Fibroblast of the aortic adventitia (primary cell): ENCODE data around the gene SGK1. TPM values are rescaled to one million over a fixed set of nuclear protein-coding genes. Genes with fewer than 3 reads are reported as not detected.
A peak's percentile ranks its signal among the peaks of the same experiment; 100 is the strongest.

ENCODE experiments used
- DNase-seq: peaks from one replicate; pipeline ENCODE4 v3.0.0-alpha.2; 2010; ENCODE audit warnings: low read depth
- H3K4me3 ChIP-seq: 2 replicates; pipeline ENCODE4 v1.5.1; 2011; ENCODE audit warnings: low read depth, mild to moderate bottlenecking, control low read depth, low read length, moderate library complexity
- total RNA-seq: library from RNA; depleted of rRNA; stranded (reverse); fragments of >200 nt; gene quantifications from 2 replicates; pipeline ENCODE4 v1.2.3, GENCODE V29; 2012; ENCODE audit warnings: low replicate concordance
- TF ChIP-seq, protein P1 (sequence below): IDR thresholded peaks from 2 replicates; pipeline ENCODE4 v1.5.1; 2011; ENCODE audit warnings: mild to moderate bottlenecking, low read length, control low read depth, inconsistent platforms; ENCODE audit not compliant: insufficient read depth

The SGK1 gene
- total RNA-seq, 1 donor = 63.2 TPM

DNA sequence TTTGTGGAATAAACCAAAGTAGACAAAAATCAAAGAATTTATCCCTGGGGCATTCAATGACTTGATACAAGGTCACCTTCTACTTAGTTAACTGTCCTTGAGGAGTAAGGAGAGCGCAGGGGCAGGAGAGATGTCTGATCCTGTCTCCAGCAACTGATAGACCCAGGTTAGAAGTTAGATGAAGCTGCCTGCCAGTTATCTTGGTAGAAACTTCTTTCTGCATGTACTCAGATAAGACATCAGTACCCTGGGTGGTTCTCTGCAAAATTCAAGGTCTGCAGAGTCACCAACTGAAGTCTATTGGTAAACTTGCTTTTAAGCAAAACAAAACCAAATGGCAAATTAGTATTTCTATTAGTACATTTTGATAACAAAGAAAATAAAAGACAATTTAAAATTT, 2.7 kb downstream of the SGK1 start:
- TF ChIP-seq, protein P1, sequence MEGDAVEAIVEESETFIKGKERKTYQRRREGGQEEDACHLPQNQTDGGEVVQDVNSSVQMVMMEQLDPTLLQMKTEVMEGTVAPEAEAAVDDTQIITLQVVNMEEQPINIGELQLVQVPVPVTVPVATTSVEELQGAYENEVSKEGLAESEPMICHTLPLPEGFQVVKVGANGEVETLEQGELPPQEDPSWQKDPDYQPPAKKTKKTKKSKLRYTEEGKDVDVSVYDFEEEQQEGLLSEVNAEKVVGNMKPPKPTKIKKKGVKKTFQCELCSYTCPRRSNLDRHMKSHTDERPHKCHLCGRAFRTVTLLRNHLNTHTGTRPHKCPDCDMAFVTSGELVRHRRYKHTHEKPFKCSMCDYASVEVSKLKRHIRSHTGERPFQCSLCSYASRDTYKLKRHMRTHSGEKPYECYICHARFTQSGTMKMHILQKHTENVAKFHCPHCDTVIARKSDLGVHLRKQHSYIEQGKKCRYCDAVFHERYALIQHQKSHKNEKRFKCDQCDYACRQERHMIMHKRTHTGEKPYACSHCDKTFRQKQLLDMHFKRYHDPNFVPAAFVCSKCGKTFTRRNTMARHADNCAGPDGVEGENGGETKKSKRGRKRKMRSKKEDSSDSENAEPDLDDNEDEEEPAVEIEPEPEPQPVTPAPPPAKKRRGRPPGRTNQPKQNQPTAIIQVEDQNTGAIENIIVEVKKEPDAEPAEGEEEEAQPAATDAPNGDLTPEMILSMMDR = no peak
- no peak overlapping the region for H3K4me3 ChIP-seq
- no peak for DNase-seq

DNA sequence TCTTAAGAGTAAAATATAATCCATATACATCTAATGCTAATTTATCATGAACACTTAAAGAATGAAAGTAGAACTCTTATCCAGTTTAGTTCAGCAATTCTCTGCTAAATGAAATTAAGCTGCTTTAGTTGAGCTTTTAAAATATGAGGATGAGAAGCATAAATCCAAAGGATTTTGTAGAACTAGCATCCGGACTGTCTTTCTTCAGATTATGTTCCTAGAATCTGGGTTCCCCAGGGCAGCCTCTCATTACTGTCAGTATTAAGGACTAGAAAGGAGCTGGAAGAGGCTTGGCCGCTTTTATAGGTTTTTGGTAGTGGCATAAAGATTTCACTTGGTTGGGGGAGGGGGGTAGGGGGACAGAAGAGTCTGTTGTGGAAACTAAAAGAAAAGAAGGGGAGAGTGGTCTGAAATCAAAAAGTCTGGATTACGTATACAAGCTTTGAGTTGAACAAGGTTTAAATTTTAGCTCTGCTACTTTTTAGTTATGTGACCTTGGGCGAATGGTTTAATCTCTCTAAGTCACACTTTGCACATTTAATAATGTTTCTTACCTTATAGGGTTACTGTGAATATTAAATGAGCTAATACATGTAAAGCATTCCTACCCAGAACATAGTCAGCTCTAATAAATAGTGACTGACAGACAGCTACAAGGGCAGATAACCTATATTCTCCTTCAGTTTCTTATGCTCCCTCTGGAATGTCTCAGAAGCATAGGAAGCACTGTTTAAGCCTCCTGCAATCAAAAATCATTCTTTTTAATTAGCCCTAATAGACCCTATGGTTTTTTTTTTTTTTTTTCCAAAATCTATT, 3.7 kb downstream of the SGK1 start:
- DNase-seq = no peak
- H3K4me3 ChIP-seq = no peak overlapping the region
- TF ChIP-seq, protein P1 = no peak

DNA sequence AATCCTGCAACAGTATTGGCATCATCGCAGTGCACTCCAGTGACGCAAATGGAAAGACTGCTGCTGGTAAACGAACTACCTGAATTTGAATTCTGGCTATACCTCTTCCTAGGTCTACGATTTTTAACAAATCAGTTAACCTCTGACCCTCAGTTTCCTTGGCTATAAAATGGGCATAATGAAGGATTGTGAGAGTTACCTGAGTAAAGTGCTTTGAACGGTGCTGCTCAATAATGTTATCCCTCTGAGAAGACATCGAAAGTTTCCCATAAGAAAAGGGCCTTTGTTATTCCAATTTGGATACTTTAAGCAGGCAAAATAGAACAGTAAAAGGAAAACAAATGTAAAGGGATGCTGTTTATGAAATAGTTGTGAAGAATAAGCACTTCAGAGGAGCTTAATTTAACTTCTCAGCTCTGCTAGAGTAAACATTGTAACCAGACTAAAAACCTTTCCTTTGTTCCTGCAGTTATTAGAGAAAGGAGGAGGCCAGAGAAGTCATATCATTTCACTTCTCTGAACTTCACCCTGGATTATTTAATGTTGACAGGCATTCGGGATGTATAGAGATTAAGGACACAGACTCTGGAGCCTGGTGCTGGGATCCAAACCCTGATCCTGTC, 5.8 kb downstream of the SGK1 start:
- H3K4me3 ChIP-seq = no peak overlapping the region
- TF ChIP-seq, protein P1 = no peak
- no peak for DNase-seq

DNA sequence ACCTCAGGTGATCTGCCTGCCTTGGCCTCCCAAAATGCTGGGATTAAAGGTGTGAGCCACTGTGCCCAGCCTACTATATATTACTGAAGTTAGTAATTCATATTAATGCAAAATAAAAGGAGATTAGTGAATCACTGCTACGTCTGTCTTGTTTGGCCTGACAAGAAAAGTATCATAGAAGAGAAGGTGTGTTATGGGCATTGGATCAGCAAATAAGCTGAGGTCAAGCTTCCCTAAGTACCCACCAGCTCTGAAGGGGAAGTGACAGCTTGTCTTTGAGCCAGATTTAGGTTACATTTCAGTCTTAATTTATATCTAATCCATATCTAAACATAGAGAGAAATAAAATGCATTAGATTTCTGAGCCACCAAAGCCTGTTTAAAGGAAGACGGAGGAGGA, 7.1 kb downstream of the SGK1 start:
- TF ChIP-seq, protein P1 = no peak
- no peak for DNase-seq
- H3K4me3 ChIP-seq = no peak overlapping the region

DNA sequence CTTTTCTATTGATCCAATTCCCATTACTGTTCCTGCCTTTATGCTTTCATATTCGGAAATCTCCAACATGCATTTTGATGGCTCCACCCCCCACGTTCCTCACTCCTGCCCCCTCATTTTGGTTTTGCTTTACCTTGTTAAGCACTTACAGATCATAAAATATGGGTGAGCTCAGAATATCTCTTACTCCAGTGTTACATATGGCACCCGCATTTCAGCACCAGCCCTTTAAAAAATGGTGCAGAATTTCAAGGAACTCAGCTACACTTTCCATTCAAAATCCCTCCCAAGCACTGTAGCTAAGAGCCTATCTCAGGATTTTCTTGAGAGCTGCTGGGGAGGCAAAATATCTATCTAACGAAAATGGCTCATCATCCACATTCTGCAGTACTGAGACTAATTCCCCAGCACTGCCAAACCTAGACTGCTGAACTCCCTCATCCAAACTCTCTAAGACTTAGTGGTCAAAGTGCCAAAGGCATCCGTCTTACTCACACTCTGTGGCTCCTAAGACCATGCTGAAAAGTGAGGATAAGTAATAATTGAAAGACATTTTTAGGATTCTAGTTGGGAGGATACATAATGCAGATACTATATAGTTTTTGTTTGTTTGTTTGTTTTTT, 7.8 kb downstream of the SGK1 start:
- peak; percentile 60 for DNase-seq
- TF ChIP-seq, protein P1 = no peak
- no peak overlapping the region for H3K4me3 ChIP-seq

DNA sequence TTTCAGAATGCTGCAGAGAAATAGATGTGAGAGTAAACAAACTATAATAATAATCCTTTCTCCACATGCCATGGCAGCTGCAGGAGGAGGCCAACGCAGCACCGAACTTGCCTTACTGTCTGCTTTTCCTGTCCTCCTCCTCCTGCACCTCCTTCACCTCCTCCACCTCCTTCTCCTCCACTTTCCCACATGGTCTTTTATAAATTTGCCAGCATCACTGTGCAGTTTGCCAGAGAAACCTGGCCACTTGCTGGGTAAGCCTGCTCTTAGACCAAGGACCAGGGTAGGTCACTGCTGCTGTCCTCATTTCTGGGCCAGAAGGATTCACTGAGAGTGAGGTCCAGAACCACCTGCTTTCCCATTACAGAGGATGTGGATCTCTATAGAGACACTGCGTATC, 8.7 kb downstream of the SGK1 start:
- H3K4me3 ChIP-seq = no peak overlapping the region
- DNase-seq = no peak
- TF ChIP-seq, protein P1 = no peak
